NCI-H345 treated with DMSO at 0.1 percent for 48 hours (cell line): ENCODE data around the gene SCD.
"Not testable (repeated sequence)": the region's sequence is repeated elsewhere in the genome, so short reads cannot be mapped to it uniquely, and the experiment has no call there.

Source experiments
- DNase-seq: peaks from one replicate; lab custom pipeline; 2025; ENCODE audit not compliant: unreplicated experiment; lab: John Stamatoyannopoulos, UW

Gene SCD

DNA sequence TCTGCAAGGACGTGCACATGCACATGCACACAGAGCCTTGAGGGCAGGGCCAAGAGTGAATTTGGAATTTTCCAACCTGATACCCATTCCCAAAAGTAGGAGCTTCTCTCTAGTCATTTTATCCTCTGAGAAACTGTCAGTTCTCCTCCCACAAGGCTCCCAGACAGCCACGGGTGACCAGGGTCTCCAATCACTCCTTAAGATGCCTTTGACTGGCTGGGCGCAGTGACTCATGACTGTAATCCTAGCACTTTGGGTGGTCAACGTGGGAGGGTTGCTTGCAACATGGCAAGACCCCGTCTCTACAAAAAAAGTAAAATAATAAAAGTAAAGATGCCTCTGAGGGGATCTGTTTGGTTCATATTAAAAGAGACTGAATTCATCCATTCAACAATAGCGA is 13.2 kb downstream of the SCD start:
- DNase-seq: no peak

DNA sequence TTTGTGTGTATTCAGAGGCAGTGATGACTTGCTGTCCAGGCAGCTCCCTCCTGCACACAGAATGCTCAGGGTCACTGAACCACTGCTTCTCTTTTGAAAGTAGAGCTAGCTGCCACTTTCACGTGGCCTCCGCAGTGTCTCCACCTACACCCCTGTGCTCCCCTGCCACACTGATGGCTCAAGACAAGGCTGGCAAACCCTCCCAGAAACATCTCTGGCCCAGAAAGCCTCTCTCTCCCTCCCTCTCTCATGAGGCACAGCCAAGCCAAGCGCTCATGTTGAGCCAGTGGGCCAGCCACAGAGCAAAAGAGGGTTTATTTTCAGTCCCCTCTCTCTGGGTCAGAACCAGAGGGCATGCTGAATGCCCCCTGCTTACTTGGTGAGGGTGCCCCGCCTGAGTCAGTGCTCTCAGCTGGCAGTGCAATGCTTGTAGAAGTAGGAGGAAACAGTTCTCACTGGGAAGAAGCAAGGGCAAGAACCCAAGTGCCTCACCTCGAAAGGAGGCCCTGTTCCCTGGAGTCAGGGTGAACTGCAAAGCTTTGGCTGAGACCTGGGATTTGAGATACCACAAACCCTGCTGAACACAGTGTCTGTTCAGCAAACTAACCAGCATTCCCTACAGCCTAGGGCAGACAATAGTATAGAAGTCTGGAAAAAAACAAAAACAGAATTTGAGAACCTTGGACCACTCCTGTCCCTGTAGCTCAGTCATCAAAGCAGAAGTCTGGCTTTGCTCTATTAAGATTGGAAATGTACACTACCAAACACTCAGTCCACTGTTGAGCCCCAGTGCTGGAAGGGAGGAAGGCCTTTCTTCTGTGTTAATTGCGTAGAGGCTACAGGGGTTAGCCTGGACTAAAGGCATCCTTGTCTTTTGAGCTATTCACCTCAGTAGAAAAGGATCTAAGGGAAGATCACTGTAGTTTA is 15.8 kb downstream of the SCD start:
- DNase-seq: no peak

DNA sequence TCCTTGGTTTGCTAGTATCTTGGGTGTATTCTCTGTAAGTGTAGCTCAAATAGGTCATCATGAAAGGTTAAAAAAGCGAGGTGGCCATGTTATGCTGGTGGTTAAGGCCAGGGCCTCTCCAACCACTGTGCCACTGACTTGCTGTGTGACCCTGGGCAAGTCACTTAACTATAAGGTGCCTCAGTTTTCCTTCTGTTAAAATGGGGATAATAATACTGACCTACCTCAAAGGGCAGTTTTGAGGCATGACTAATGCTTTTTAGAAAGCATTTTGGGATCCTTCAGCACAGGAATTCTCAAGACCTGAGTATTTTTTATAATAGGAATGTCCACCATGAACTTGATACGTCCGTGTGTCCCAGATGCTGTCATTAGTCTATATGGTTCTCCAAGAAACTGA is 17.1 kb downstream of the SCD start:
- DNase-seq: no peak

DNA sequence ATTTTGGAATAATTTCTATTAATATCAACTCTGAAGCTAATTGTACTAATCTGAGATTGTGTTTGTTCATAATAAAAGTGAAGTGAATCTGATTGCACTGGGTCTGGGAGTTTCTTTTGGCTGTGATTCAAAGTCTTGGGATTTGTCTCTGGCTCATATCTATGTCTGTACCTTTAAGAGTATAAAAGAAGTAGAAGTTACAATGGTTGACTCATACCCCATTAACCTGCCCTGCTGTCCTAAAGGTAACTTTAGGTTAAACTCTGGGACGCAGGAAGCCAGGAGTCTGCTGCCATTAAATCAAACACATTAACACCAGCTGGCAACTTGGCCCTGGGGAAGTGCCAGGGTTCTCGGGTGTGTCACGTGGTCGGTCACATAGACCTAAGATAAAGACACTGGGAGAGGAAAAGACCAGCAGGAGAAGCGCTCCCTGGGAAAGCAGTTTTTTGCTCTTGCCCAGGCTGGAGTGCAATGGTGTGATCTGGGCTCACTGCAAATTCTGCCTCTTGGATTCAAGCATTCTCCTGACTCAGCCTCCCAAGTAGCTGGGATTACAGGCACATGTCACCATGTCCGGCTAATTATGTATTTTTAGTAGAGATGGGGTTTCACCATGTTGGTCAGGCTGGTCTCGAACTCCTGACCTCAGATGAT is 17.8 kb downstream of the SCD start:
- DNase-seq: peak; percentile 37

DNA sequence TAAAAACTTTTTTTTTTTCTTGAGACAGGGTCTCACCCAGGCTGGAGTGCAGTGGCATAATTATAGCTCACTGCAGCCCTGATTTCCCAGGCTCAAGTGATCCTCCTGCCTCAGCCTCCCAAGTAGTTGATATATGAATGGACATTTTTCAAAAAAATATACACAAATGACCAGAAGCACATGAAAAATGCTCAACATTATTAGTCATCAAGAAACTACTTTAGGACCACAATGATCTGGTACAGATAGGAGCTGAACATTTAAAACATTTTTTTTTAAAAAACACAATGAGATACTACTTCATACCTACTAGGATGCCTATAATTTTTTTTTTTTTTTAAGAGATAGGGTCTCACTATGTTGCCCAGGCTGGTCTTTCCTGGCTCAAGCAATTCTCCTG is 21.7 kb downstream of the SCD start:
- DNase-seq: no peak

DNA sequence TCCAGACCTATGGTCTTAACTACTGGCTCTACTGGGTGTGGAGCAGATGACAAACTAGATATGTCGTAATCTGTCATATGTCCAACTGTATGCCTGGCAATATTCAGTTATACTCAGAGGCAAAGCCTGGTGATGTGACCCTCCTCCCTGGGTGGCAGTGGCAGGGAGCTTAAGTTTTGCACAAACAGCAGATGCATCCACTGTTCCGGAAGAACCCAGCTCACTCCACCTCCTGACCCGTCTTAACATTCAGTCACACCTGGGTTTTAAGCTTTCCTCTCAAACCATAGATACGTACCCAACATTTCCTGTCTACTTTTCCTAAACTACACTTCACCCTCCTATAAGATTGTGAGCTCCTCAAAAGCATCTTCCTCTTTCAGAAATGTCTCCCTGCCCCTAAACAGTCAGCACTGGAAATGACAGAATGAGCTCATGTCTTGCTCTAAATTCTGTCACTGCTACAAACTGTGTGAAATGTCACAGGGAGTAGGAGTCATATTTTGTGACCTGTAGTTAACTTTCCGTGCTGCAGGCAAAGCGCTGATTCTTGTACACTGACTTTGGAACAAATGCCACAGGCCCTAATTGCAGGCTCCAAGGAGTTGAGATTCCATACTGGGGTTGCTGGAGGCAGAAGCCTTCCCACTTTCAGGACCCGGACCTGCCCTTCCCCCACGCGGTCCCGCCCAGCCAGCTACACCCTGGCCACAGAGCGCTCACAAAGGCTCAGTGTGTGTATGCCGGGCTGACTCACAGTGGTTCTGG is 23.9 kb downstream of the SCD start:
- DNase-seq: no peak

DNA sequence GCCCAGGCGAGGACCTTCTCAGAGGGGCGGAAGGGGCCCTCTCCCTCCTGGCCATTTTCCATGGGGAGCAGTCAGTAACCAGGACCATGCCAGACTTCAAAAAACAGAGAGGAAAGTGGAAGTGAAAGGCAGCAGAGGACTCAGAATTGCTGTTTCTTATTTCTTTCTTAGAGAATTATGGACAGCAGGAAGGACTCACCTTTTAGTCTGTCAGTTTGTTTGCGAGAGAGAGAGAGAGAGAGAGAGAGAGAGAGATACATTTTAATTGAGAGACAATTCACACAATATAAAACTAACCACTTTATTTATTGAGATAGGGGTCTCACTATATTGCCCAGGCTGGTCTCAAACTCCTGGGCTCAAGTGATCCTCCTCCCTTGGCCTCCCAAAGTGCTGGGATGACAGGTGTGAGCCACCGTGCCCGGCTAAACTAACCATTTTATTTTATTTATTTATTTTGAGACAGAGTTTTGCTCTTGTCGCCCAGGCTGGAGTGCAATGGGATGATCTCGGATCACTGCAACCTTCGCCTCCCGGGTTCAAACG is 24.5 kb downstream of the SCD start:
- no peak for DNase-seq

DNA sequence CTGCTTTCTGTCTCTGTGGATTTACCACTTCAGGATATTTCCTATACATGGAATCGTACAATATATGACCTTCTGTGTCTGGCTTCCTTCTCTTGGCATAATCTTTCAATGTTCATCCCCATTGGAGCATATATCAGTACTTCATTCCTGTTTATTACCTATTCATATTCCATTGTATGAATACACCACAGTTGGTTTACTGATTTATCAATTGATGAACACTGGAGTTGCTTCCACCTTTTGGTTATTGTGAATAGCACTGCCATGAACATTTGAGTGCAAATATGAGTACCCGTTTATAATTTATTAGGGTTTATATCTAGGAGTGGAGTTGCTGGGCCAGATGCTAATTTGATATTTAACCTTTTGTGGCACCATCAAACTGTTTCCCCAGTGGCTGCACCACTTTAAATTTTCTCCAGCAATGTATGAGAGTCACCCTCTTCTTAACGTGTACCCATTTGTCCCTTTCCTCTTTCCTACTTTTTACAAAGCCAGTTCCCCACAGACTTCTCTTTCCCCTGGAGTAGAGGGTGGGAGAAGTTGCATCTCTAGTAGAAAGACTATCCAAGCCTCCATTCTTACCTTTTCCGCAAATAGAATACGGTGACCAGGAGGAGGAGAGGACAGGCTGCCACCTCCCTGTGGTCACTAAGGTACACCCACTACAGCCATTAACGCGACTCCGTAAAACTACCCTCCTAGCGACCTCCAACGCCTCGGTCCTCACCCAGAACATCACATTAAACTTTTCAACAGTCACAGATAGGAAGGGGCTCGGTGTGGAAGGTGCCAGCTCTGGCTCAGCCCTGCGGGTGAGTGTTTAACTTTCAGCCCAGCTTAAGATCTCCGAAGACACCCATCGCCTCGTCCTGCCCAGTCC is 25.6 kb downstream of the SCD start:
- no peak for DNase-seq

DNA sequence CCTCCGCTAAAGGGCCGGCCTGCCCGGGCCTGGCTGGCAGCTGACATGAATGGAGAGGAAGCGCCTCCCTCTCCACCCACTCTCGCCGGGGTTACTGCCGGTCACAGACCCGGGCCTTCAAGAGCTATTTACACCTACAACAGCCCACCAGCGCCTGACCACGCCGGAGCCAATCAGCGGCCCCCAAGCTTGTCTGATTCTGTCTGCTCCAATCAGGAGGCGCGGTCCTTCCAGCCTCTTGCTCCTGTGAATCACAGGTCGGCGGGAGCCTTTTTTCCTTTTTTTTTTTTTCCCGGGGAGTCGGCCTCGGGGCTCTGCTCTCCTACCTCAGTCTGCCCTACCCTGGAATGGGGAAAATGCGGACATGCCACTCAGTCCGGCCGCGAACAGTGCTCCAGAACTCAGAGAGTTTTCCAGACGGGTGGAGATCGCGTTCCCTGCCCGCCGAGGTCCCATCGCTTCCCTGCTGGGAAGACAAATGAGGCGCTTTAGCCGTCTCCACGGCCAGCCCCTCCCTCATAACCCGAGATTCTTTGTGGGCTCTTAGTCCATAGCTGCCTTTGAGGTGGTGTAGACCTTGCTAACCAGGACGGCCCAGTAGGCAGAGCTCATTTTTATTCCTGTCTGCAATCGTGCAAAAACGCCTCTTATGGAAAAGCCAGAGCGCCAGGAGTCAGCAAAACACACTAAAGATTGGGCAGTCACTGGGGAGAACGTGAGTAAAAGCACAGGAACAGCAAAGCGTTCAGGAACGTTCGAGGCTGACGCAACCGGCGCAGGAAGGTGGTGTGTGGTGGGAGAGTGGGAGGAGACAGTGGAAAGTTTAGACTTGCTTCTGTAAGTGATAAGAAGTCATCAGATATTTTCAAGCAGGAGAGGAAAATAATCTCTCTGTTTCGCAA is 26.5 kb downstream of the SCD start:
- peak; percentile 88 for DNase-seq

DNA sequence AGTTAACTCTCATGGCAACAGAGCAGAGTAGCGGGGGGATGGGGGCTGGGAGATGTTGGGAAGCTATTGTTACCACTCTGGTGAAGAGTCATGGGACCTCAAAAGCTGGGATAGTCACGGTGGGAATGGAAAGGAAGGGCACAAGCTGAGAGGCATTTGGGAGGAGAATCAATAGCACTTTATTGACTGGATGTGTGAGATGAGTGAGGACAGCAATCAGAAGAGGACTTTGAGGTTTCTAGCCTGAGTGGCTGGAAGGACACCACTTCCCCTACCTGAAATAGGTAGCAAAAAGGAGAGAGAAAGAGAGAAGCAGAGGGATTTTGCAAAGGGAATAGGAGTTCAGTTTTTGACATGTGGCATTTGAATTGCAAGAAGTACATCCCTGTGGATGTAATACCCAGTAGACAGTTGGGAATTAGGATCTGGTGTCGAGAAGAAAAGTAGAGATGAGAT is 27.2 kb downstream of the SCD start:
- DNase-seq: peak; percentile 13

DNA sequence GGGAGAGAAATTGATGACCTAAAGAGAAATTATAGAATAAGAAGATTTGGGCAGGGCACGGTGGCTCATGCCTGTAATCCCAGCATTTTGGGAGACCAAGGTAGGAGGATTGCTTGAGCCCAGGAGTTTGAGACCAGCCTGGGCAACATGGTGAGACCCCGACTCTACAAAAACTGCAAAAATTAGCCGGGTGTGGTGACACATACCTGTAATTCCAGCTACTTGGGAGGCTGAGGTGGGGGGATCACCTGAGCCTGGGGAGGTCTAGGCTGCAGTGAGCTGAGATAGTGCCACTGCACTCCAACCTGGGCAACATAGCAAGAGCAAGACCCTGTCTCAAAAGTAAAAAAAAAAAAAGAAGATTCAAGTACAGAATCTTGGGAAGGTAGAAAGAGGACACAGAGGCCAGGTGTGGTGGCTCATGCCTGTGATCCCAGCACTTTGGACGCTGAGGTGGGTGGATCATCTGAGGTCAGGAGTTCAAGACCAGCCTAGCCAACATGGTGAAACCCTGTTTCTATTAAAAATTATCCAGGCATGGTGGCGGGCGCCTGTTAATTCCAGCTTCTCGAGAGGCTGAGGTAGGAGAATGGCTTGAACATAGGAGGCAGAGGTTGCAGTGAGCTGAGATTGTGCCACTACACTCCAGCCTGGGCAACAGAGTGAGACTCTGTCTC is 27.8 kb downstream of the SCD start:
- not testable (repeated sequence) for DNase-seq

DNA sequence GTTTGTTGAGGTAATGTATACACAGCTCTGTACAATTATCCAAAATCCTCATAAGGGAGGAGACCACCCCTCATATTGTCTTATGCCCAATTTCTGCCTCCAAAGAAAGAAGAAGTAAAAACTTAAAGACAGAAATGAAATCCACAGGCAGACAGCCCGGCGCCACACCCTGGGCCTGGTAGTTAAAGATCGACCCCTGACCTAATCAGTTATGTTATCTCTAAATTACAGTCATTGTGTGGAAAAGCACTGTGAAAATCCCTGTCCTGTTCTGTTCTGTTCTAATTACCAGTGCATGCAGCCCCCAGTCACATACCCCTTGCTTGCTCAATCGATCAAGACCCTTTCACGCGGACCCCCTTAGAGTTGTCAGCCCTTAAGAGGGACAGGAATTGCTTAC is 29.6 kb downstream of the SCD start:
- not testable (repeated sequence) for DNase-seq

DNA sequence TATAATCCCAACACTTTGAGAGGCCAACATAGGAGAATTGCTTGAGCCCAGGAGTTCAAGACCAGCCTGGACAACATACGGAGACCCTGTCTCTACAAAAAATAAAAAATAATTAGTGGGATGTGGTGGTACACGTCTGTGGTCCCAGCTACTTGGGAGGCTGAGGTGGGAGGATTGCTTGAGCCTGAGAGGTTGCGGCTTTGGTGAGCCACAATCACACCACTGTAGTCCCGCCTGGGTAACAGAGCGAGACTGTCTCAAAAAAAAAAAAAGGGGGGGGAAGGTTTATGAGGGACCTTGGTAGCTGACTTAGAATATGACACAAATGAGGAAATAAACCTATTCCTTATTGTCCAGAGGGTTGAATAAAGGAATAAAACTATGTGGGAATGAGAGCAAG is 30.8 kb downstream of the SCD start:
- DNase-seq: no peak

DNA sequence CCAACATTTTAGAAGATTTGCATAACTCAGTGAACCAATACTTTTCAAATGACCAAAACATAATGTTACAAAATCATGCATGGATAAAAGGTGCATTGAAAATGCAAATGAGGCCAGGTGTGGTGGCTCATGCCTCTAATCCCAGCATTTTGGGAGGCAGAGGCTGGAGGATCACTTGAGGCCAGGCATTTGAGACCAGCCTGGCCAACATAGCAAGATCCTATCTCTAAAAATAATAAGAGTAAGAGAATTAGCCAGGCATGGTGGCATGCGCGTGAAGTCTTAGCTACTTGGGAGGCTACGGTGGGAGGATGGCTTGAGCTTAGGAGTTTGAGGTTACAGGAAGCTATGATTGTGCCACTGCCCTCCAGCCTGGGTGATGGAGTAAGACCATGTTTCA is 33.4 kb downstream of the SCD start:
- no peak for DNase-seq

DNA sequence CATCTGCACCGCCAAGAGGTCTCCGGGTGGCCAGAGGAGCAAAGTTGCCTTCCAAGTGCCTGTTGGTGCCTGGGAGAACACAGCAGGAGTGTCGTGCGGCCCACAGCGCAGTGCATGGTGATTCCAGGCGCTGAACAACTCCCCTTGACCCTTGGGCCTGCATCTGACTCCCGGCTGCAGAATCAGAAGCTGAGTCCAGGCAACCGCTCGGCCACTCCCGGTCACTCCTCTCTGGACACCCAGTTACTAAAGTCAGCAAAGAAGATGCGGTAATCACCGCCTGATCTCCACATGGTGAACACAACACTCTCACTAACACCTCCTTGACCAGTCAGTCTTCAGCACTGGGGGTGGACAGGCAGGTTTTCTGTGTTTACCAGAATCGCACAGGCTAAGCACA is 35.5 kb downstream of the SCD start:
- no peak for DNase-seq

DNA sequence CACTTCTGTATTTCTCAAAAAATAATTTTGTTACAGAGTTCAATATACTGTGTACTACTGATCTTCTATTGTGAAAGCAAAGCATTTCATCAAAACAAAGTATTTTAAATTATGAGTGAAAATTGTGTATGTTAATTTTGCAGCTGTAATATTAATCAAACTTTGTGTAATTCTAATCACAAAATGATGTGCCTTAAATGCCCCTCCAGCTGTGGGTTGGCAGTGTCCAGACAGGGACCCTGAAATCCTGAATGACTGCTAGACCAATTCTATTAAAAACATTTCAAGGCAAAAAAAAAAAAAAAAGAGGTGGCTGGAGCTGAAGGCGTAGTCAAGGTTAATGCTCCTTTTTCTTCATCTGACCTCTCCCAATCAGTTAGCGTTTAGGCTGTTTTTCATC is 36.2 kb downstream of the SCD start:
- no peak for DNase-seq

DNA sequence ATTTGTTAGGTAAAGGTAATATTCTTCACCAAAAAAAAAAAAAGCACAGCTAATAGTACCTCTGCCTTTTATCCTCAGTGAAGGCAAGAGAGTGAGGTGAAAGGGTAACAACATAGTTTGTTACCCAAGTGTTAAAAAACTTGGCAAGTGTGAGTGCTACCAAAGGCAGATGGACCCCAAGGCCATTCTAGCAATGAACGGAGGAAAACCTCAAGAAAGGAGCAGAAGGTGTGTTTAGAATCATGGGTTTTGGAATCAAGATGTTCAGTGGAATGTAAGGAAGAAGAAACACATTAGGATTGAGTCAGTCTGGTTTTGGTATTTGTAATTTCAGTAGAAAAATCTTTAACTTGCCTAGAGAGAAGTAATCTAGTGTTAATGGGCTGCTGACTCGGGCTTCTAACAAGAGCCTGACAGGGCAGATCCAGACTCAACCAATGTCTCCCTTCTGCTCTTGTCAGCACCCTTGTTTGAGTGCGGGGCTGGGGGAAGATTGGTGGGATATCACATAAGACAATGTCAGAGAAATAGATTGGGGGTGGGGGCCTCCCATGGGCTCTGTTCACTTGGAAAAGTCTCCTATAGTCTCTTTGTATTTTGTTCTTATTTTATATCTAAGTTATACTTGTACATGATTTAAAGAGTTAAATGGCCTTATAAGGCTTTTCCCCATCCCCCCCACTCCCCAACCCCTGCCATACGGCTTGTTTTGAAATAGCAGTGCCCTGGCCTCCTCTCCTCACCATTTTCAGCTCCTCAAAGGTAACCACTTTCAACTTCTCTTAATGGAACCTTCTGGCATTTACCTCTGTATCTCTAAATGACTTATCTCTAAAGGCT is 44.4 kb downstream of the SCD start:
- no peak for DNase-seq

DNA sequence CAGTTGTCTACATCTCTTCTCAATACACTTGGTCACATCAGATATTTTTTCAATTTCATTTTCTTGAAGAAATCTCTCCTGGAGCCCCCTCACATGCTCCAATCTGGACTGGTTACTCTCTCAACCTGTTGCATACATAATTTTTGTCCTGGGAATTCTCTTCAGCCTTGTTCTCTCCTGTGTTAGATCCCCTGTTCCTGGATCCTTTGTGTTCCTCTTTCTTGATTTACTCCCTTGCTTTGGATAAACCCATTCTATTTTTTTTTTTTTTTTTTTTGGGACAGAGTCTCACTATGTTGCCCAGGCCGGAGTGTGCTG is 45.6 kb downstream of the SCD start:
- no peak for DNase-seq
